SK-N-SH (cell line): ENCODE results near the gene MAP3K12. TPM values are rescaled to one million over a fixed set of nuclear protein-coding genes. Genes with fewer than 3 reads are reported as not detected.

Experiments used
- CTCF ChIA-PET: fragments of 300-600, 350-600 bp; formaldehyde crosslinking; extraction: SDS; loops from one replicate; lab custom pipeline; 2021; lab: Yijun Ruan, JAX
- POLR2A ChIA-PET: fragments of 350-600 bp; sonication (Branson Sonifier 250); formaldehyde crosslinking; extraction: SDS; loops from one replicate; lab custom pipeline; 2020; ENCODE audit warnings: antibody characterized with exemption, inconsistent platforms; lab: Yijun Ruan, JAX
- DNase-seq: peaks from one replicate; pipeline ENCODE4 v3.0.0; 2012
- H2AFZ ChIP-seq: fragments of 200-600 bp; sonication (generic); 2 replicates; pipeline ENCODE4 v1.8.1; 2016; ENCODE audit warnings: antibody characterized with exemption, mild to moderate bottlenecking, low read depth
- H3F3A ChIP-seq: fragments of 200-600 bp; sonication (generic); replicated peaks from 2 replicates; pipeline ENCODE3; 2016; ENCODE audit warnings: antibody characterized with exemption, mild to moderate bottlenecking; ENCODE audit not compliant: insufficient read depth
- H3K27ac ChIP-seq, 2 experiments: fragments of 200-500 bp in 1 of 2; fragments of 200-600 bp in 1 of 2; sonication (Bioruptor generic) in 1 of 2; sonication (generic), shearing (Covaris generic) in 1 of 2; 2 replicates each; pipeline versions ENCODE4 v1.5.1 to v1.6.1; 2014 to 2016; ENCODE audit warnings: low read depth in 2 of 2, inconsistent platforms in 1 of 2, low read length in 1 of 2, mild to moderate bottlenecking in 1 of 2, mixed read lengths in 1 of 2
- H3K27me3 ChIP-seq: fragments of 200-600 bp; sonication (generic), shearing (Covaris generic); 2 replicates; pipeline ENCODE4 v1.6.1; 2016; ENCODE audit warnings: mixed run types; ENCODE audit not compliant: insufficient read depth
- H3K36me3 ChIP-seq, 2 experiments: fragments of 200-500 bp in 1 of 2; fragments of 200-600 bp in 1 of 2; sonication (Bioruptor generic) in 1 of 2; sonication (generic) in 1 of 2; replicated peaks in 1 of 2; 2 replicates each; pipeline versions ENCODE3 to v1.5.1; 2014 to 2016; ENCODE audit warnings: low read length in 1 of 2, mild to moderate bottlenecking in 1 of 2; ENCODE audit not compliant: insufficient read depth in 2 of 2, control insufficient read depth in 1 of 2
- H3K4me1 ChIP-seq, 2 experiments: fragments of 200-500 bp in 1 of 2; fragments of 200-600 bp in 1 of 2; sonication (Bioruptor generic) in 1 of 2; sonication (generic), shearing (Covaris generic) in 1 of 2; 2 replicates each; pipeline versions ENCODE4 v1.5.1 to v1.6.1; 2014 to 2016; ENCODE audit warnings: low read depth in 1 of 2, low read length in 1 of 2, mixed run types in 1 of 2; ENCODE audit not compliant: insufficient read depth in 2 of 2, control insufficient read depth in 1 of 2
- H3K4me2 ChIP-seq: fragments of 200-600 bp; sonication (generic), shearing (Covaris generic); 2 replicates; pipeline ENCODE4 v1.6.1; 2017; ENCODE audit warnings: mixed run types
- H3K4me3 ChIP-seq, 2 experiments: fragments of 200-500 bp in 1 of 2; fragments of 200-600 bp in 1 of 2; sonication (Bioruptor generic) in 1 of 2; sonication (generic), shearing (Covaris generic) in 1 of 2; 2 replicates each; pipeline versions ENCODE4 v1.5.1 to v1.8.1; 2014 to 2016; ENCODE audit warnings: low read depth in 2 of 2, inconsistent platforms in 1 of 2, low read length in 1 of 2, mild to moderate bottlenecking in 1 of 2, mixed read lengths in 1 of 2, moderate library complexity in 1 of 2
- H3K79me2 ChIP-seq: fragments of 200-600 bp; sonication (generic); 2 replicates; pipeline ENCODE4 v1.8.1; 2017; ENCODE audit warnings: mild to moderate bottlenecking; ENCODE audit not compliant: insufficient read depth
- H3K9ac ChIP-seq: fragments of 200-600 bp; sonication (generic); 2 replicates; pipeline ENCODE4 v1.6.1; 2017; ENCODE audit warnings: mixed run types
- H3K9me2 ChIP-seq: fragments of 200-600 bp; sonication (generic); 2 replicates; pipeline ENCODE4 v1.6.1; 2017; ENCODE audit warnings: mixed run types
- H3K9me3 ChIP-seq: fragments of 200-600 bp; sonication (generic); 2 replicates; pipeline ENCODE4 v1.6.1; 2017; ENCODE audit warnings: mixed run types, mild to moderate bottlenecking, moderate library complexity
- H4K20me1 ChIP-seq: fragments of 200-600 bp; sonication (generic); 2 replicates; pipeline ENCODE4 v1.6.1; 2017; ENCODE audit warnings: mild to moderate bottlenecking, mixed run types; ENCODE audit not compliant: insufficient read depth
- CTCF ChIP-seq: fragments of 200-600 bp; sonication (generic); IDR thresholded peaks from 2 replicates; pipeline ENCODE4 v1.6.1; 2017; ENCODE audit warnings: antibody characterized with exemption, mild to moderate bottlenecking, moderate library complexity
- FOSL2 ChIP-seq: IDR thresholded peaks from 2 replicates; pipeline ENCODE4 v1.4.0; 2012; ENCODE audit warnings: low read depth, mild to moderate bottlenecking, moderate library complexity, borderline replicate concordance
- IRF3 ChIP-seq: fragments of 150-350 bp; IDR thresholded peaks from 2 replicates; pipeline ENCODE4 v1.6.1; 2016; ENCODE audit warnings: mild to moderate bottlenecking, low read depth, low read length
- MEF2A ChIP-seq: IDR thresholded peaks from 2 replicates; pipeline ENCODE4 v1.4.0; 2012; ENCODE audit warnings: low read depth, borderline replicate concordance
- PBX3 ChIP-seq: IDR thresholded peaks from 2 replicates; pipeline ENCODE4; 2012
- POLR2AphosphoS5 ChIP-seq: IDR thresholded peaks from 2 replicates; pipeline ENCODE4 v1.6.1; 2012; ENCODE audit warnings: low read depth, low read length
- RAD21 ChIP-seq: IDR thresholded peaks from 2 replicates; pipeline ENCODE4 v1.6.1; 2012; ENCODE audit warnings: mild to moderate bottlenecking, low read length
- SMC3 ChIP-seq: IDR thresholded peaks from 2 replicates; pipeline ENCODE4 v1.6.1; 2012; ENCODE audit warnings: low read depth, low read length, improper control_type of control experiment
- USF2 ChIP-seq: fragments of 150-350 bp; IDR thresholded peaks from 2 replicates; pipeline ENCODE4 v1.6.1; 2017; ENCODE audit warnings: antibody characterized with exemption, low read length, low read depth, borderline replicate concordance
- YY1 ChIP-seq: IDR thresholded peaks from 2 replicates; pipeline ENCODE4 v1.4.0; 2012; ENCODE audit warnings: low read depth, mild to moderate bottlenecking
- WGBS: methylation state at CpG from one replicate; pipeline ENCODE4 v1.1.6; 2017; ENCODE audit warnings: low lambda C conversion rate; 5-methylcytosine and 5-hydroxymethylcytosine counted together
- polyA plus RNA-seq, 3 experiments: library from polyadenylated mRNA; depleted of rRNA; stranded (reverse); fragments of >200 nt; gene quantifications; 2 replicates each; pipeline ENCODE4 v1.2.3, GENCODE V29; 2012

Gene MAP3K12
- polyA plus RNA-seq, 1 of the 3 experiments (the other 2 are of a cell fraction), result 57.6 TPM

- no peak overlapping the region for H3K27ac ChIP-seq
- H3F3A ChIP-seq, result peaks cover 30% of the 10 kb centered on the region
- H3K9ac ChIP-seq, result no peak overlapping the region
- H3K4me1 ChIP-seq, result peaks cover 0 to 12% of the 10 kb centered on the region in 2 experiments; a peak in 3 of 4 replicates
- POLR2A ChIA-PET, result no interaction called here
- TF ChIP-seq YY1 (no peak), FOSL2 (no peak), USF2 (no peak), MEF2A (no peak), PBX3 (no peak), IRF3 (no peak)
- no peaks in the 10 kb centered on the region for H3K9me2 ChIP-seq
- H3K9me3 ChIP-seq, result no peaks in the 10 kb centered on the region
- peaks cover 30 to 58% of the 10 kb centered on the region in 2 experiments for H3K36me3 ChIP-seq
- H3K79me2 ChIP-seq, result no peaks in the 10 kb centered on the region; the same call in 1 of the 2 replicates
- CTCF ChIA-PET, result interaction anchor here (0.7 to 4.0 kb wide), 9 partner anchors 11 to 297 kb away, joined by 3 to 25 read pairs (median 16); partner anchors contain the start of genes AAAS and MAP3K12
- no peak overlapping the region for H3K4me3 ChIP-seq
- H3K27me3 ChIP-seq, result no peaks in the 10 kb centered on the region
- DNase-seq, result no peak
- 89% methylated on average over 9 of the region's 9 CpGs for WGBS
- no peak overlapping the region for H2AFZ ChIP-seq
- no peaks in the 10 kb centered on the region for H4K20me1 ChIP-seq
- no peak overlapping the region for H3K4me2 ChIP-seq
These were observed 11.0 kb upstream of the MAP3K12 start for GRCh38 chr12:53510181-53510812.

- Histone ChIP-seq H3K4me1 (peaks cover 0 to 12% of the 10 kb centered on the region in 2 experiments; a peak in 3 of 4 replicates), H3K4me3 (peak overlapping the region in 1 of 2 experiments; percentile 21; a peak in 1 of 4 replicates), H3K9ac (no peak overlapping the region), H3K27ac (peak overlapping the region in 1 of 2 experiments; percentile 31; a peak in 1 of 4 replicates), H2AFZ (no peak overlapping the region), H3K36me3 (peaks cover 16 to 57% of the 10 kb centered on the region in 2 experiments), H4K20me1 (no peaks in the 10 kb centered on the region), H3K4me2 (no peak overlapping the region), H3K9me3 (no peaks in the 10 kb centered on the region), H3F3A (peaks cover 32% of the 10 kb centered on the region), H3K79me2 (peaks cover 2% of the 10 kb centered on the region), H3K27me3 (no peaks in the 10 kb centered on the region), H3K9me2 (no peaks in the 10 kb centered on the region)
- ChIA-PET CTCF (interaction anchor here (0.6 to 4.0 kb wide), 41 partner anchors 8 to 1637 kb away, joined by 3 to 26 read pairs (median 5); partner anchors contain the start of genes AAAS, ATP5MC2, MAP3K12 and TARBP2), POLR2A (interaction anchor here (0.9 to 2.1 kb wide), 3 partner anchors 8 to 184 kb away, joined by 3 to 12 read pairs (median 5); partner anchors contain the start of gene TARBP2)
- DNase-seq, result peak; percentile 84
- TF ChIP-seq IRF3 (no peak), POLR2AphosphoS5 (no peak), RAD21 (peak; percentile 97), SMC3 (peak; percentile 88), CTCF (peak; percentile 93), PBX3 (no peak)
- 51% methylated on average over 5 of the region's 7 CpGs for WGBS
These were observed 9.4 kb upstream of the MAP3K12 start for GRCh38 chr12:53508534-53509170.
